ENCODE data around the gene DOCK1.

The DOCK1 gene

DNA sequence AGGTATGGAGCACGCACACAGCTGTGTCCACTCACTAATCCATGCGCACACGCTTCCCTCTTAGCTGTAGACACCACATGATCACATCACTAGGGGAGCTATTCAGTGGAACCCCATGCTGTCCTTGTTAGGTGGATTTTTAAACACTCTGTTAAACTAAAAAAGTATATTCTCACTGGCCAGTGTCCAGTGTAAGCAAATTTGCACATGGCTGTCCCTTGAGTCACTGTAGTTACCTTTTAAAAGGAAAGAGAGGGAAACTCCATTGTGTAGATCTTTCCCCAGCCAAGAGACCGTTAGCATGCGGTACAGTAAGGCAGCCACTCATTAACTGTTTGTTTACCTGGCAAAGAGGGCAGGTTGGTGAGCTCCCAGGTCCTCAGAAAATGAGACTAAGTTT lies 372.8 kb downstream of the DOCK1 start:
- H4K8ac ChIP-seq (ENCODE audit: low read depth, low read length): no peak overlapping the region
- no peak overlapping the region for H3K4me2 ChIP-seq (ENCODE audit: low read length)
- H3K14ac ChIP-seq (ENCODE audit: low read length): no peak overlapping the region
- H2BK5ac ChIP-seq (ENCODE audit: low read depth, low read length, poor library complexity): no peak overlapping the region
- no peak overlapping the region for H4K91ac ChIP-seq (ENCODE audit: low read depth, low read length)
- H3K36me3 ChIP-seq (ENCODE audit: control insufficient read depth in 1 of 2, insufficient read depth in 2 of 2, low read length in 2 of 2): peaks cover 2 to 8% of the 10 kb centered on the region in 2 experiments
- no peaks in the 10 kb centered on the region for H3K79me1 ChIP-seq (ENCODE audit: low read length)
- no peak overlapping the region for H3K27ac ChIP-seq (ENCODE audit: low read depth, low read length)
- no peak overlapping the region for H3K18ac ChIP-seq (ENCODE audit: low read length)
- no peaks in the 10 kb centered on the region for H3K27me3 ChIP-seq (ENCODE audit: insufficient read depth, low read length)
- no peaks in the 10 kb centered on the region for H3K4me1 ChIP-seq (ENCODE audit: control insufficient read depth in 1 of 2, insufficient read depth in 2 of 2, low read length in 2 of 2)
- H3K79me2 ChIP-seq (ENCODE audit: control insufficient read depth, insufficient read depth, low read length, poor library complexity): no peaks in the 10 kb centered on the region
- no peak overlapping the region for H3K23ac ChIP-seq (ENCODE audit: low read length)
- H2AK5ac ChIP-seq (ENCODE audit: low read length): no peak overlapping the region
- no peak overlapping the region for H2BK12ac ChIP-seq (ENCODE audit: low read length)
- H2AFZ ChIP-seq (ENCODE audit: insufficient read depth, low read length, poor library complexity): no peak overlapping the region
- H4K12ac ChIP-seq (ENCODE audit: low read depth, low read length): no peak overlapping the region
- no peak overlapping the region for H3K4ac ChIP-seq (ENCODE audit: low read depth, low read length)
- no peak for DNase-seq
- H2BK120ac ChIP-seq (ENCODE audit: insufficient read depth, low read length, poor library complexity): no peak overlapping the region
- H3K4me3 ChIP-seq (ENCODE audit: low read depth, low read length): no peak overlapping the region
- peaks cover 2% of the 10 kb centered on the region for H3K9me3 ChIP-seq (ENCODE audit: insufficient read depth, low read depth, low read length)
- H3K9ac ChIP-seq (ENCODE audit: low read length): no peak overlapping the region
- no CpG with 5 or more reads among the region's 5 CpGs for WGBS (ENCODE audit: extremely low coverage, insufficient coverage, insufficient read length)

DNA sequence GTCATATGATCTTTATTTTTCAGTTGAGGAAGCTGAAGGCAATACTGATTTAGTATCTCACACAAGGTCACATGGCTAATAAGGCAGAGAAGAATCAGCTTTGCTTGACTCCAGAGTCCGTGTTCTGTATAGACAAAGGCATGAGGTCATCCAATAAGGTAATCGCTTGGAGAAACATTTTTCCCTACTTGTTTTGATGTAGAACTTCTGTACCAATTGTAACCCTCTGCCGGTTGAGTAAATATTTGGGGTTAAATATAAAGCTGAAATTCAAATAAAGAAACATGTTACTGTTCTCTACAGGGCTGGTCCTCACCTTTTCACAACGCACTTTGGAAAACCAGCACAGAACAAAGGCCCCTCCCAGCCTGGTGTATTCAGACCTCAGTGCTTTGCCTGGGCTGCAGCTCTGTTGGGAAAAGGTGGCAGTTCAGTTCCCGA lies 374.1 kb downstream of the DOCK1 start:
- no peak overlapping the region for H3K14ac ChIP-seq (ENCODE audit: low read length)
- H3K4me3 ChIP-seq (ENCODE audit: low read depth, low read length): no peak overlapping the region
- no peak overlapping the region for H2AK5ac ChIP-seq (ENCODE audit: low read length)
- no peak overlapping the region for H3K23ac ChIP-seq (ENCODE audit: low read length)
- no peaks in the 10 kb centered on the region for H3K27me3 ChIP-seq (ENCODE audit: insufficient read depth, low read length)
- peaks cover 2% of the 10 kb centered on the region for H3K9me3 ChIP-seq (ENCODE audit: insufficient read depth, low read depth, low read length)
- H3K79me2 ChIP-seq (ENCODE audit: control insufficient read depth, insufficient read depth, low read length, poor library complexity): no peaks in the 10 kb centered on the region
- no peak overlapping the region for H4K91ac ChIP-seq (ENCODE audit: low read depth, low read length)
- H2AFZ ChIP-seq (ENCODE audit: insufficient read depth, low read length, poor library complexity): no peak overlapping the region
- H3K79me1 ChIP-seq (ENCODE audit: low read length): no peaks in the 10 kb centered on the region
- no peaks in the 10 kb centered on the region for H3K4me1 ChIP-seq (ENCODE audit: control insufficient read depth in 1 of 2, insufficient read depth in 2 of 2, low read length in 2 of 2)
- no peak overlapping the region for H2BK120ac ChIP-seq (ENCODE audit: insufficient read depth, low read length, poor library complexity)
- no peak overlapping the region for H3K27ac ChIP-seq (ENCODE audit: low read depth, low read length)
- H4K12ac ChIP-seq (ENCODE audit: low read depth, low read length): no peak overlapping the region
- no peak overlapping the region for H2BK5ac ChIP-seq (ENCODE audit: low read depth, low read length, poor library complexity)
- peaks cover 2 to 7% of the 10 kb centered on the region in 2 experiments for H3K36me3 ChIP-seq (ENCODE audit: control insufficient read depth in 1 of 2, insufficient read depth in 2 of 2, low read length in 2 of 2)
- no peak overlapping the region for H3K4ac ChIP-seq (ENCODE audit: low read depth, low read length)
- H3K18ac ChIP-seq (ENCODE audit: low read length): no peak overlapping the region
- no peak overlapping the region for H3K4me2 ChIP-seq (ENCODE audit: low read length)
- H4K8ac ChIP-seq (ENCODE audit: low read depth, low read length): no peak overlapping the region
- H2BK12ac ChIP-seq (ENCODE audit: low read length): no peak overlapping the region
- no peak overlapping the region for H3K9ac ChIP-seq (ENCODE audit: low read length)
- whole genome bisulfite sequencing (ENCODE audit: extremely low coverage, insufficient coverage, insufficient read length): no CpG with 5 or more reads among the region's 5 CpGs
- no peak for DNase-seq

DNA sequence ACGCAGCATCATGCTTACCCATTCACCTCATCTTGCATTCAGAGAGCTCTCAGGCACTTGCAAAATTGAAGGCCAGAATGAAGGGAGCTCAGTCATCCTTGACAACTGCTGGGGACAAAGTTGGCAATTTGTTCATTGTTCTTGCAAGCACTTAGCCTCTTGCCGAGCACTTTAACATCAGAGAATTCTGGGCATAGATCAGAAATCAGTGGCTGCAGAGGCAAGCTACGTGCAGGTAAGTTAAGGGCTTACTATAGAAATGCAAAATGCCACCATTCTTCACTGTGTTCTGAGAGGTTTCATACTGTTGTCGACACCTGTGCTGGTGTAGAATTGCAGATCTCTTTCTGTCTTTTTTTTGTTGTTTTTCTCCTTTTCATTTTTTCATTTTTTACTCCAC lies 375.2 kb downstream of the DOCK1 start:
- no CpG with 5 or more reads among the region's 4 CpGs for WGBS (ENCODE audit: extremely low coverage, insufficient coverage, insufficient read length)

GRCh38 chr10:127283017-127283416 lies 377.8 kb downstream of the DOCK1 start:
- Histone ChIP-seq H3K27me3 (ENCODE audit: insufficient read depth, low read length) (no peaks in the 10 kb centered on the region), H3K79me1 (ENCODE audit: low read length) (no peaks in the 10 kb centered on the region), H3K23ac (ENCODE audit: low read length) (no peak overlapping the region), H2AFZ (ENCODE audit: insufficient read depth, low read length, poor library complexity) (no peak overlapping the region), H4K8ac (ENCODE audit: low read depth, low read length) (no peak overlapping the region), H3K9ac (ENCODE audit: low read length) (no peak overlapping the region), H4K12ac (ENCODE audit: low read depth, low read length) (no peak overlapping the region), H4K91ac (ENCODE audit: low read depth, low read length) (no peak overlapping the region), H3K4ac (ENCODE audit: low read depth, low read length) (no peak overlapping the region), H3K4me1 (ENCODE audit: control insufficient read depth in 1 of 2, insufficient read depth in 2 of 2, low read length in 2 of 2) (no peaks in the 10 kb centered on the region), H2BK120ac (ENCODE audit: insufficient read depth, low read length, poor library complexity) (no peak overlapping the region), H3K36me3 (ENCODE audit: control insufficient read depth in 1 of 2, insufficient read depth in 2 of 2, low read length in 2 of 2) (peaks cover 0 to 7% of the 10 kb centered on the region in 2 experiments), H3K18ac (ENCODE audit: low read length) (no peak overlapping the region), H3K9me3 (ENCODE audit: insufficient read depth, low read depth, low read length) (peaks cover 2% of the 10 kb centered on the region), H3K4me2 (ENCODE audit: low read length) (no peak overlapping the region), H2BK12ac (ENCODE audit: low read length) (no peak overlapping the region), H2BK5ac (ENCODE audit: low read depth, low read length, poor library complexity) (no peak overlapping the region), H3K27ac (ENCODE audit: low read depth, low read length) (no peak overlapping the region), H2AK5ac (ENCODE audit: low read length) (no peak overlapping the region), H3K14ac (ENCODE audit: low read length) (no peak overlapping the region), H3K79me2 (ENCODE audit: control insufficient read depth, insufficient read depth, low read length, poor library complexity) (no peaks in the 10 kb centered on the region), H3K4me3 (ENCODE audit: low read depth, low read length) (no peak overlapping the region)
- DNase-seq: no peak
- no CpG with 5 or more reads among the region's 4 CpGs for WGBS (ENCODE audit: extremely low coverage, insufficient coverage, insufficient read length)

More for the DNA sequence above, 375.2 kb downstream of the DOCK1 start:
- Histone ChIP-seq H3K79me1 (ENCODE audit: low read length) (no peaks in the 10 kb centered on the region), H4K91ac (ENCODE audit: low read depth, low read length) (no peak overlapping the region), H3K4me3 (ENCODE audit: low read depth, low read length) (no peak overlapping the region), H3K4ac (ENCODE audit: low read depth, low read length) (no peak overlapping the region), H2AK5ac (ENCODE audit: low read length) (no peak overlapping the region), H2BK5ac (ENCODE audit: low read depth, low read length, poor library complexity) (no peak overlapping the region), H4K8ac (ENCODE audit: low read depth, low read length) (no peak overlapping the region), H3K27ac (ENCODE audit: low read depth, low read length) (no peak overlapping the region), H3K9me3 (ENCODE audit: insufficient read depth, low read depth, low read length) (peaks cover 2% of the 10 kb centered on the region), H2BK120ac (ENCODE audit: insufficient read depth, low read length, poor library complexity) (no peak overlapping the region), H3K14ac (ENCODE audit: low read length) (no peak overlapping the region), H3K23ac (ENCODE audit: low read length) (no peak overlapping the region), H2BK12ac (ENCODE audit: low read length) (no peak overlapping the region), H3K4me2 (ENCODE audit: low read length) (no peak overlapping the region), H2AFZ (ENCODE audit: insufficient read depth, low read length, poor library complexity) (no peak overlapping the region), H3K4me1 (ENCODE audit: control insufficient read depth in 1 of 2, insufficient read depth in 2 of 2, low read length in 2 of 2) (no peaks in the 10 kb centered on the region), H3K18ac (ENCODE audit: low read length) (no peak overlapping the region), H3K9ac (ENCODE audit: low read length) (no peak overlapping the region), H3K79me2 (ENCODE audit: control insufficient read depth, insufficient read depth, low read length, poor library complexity) (no peaks in the 10 kb centered on the region), H3K36me3 (ENCODE audit: control insufficient read depth in 1 of 2, insufficient read depth in 2 of 2, low read length in 2 of 2) (peaks cover 0 to 7% of the 10 kb centered on the region in 2 experiments), H3K27me3 (ENCODE audit: insufficient read depth, low read length) (no peaks in the 10 kb centered on the region), H4K12ac (ENCODE audit: low read depth, low read length) (no peak overlapping the region)
- no peak for DNase-seq

All from trophoblast cell (in vitro differentiated cells and primary cell).